ENCODE data around the gene ATP11B. TPM values are rescaled to one million over a fixed set of nuclear protein-coding genes. Genes with fewer than 3 reads are reported as not detected.

The ATP11B gene
- total and polyA plus RNA-seq, 2 of the 8 experiments (the other 6 are each of a cell fraction or from before 2014, with no cell fraction given) = 5.1 to 26.5 TPM

DNA sequence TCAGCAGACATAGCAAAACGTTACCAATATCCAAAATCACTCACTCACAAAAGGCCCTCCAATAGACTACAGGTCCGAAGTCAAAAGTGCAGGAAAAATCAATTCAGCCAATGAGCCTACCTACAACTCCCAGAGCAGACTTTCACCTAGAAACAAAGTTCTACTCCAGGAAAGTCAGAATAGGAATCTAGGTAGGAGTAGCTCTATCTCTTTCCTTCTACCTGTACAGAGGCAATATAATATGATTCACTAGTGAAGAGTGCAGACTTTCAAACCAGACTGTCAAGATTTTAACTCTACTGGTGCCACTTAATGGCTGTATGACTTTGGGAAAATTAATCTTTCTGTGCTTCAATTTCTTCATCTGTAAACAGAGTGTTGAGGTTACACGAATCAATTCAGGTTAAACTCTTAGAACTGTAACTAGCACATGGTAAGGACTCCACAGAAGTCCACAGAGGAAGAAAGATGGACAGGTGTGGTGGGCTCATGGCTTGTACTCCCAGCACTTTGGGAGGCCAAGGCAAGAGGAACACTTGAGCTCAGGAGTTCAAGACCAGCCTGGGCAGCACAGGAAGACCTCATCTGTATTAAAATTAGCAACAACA, 177.6 kb downstream of the ATP11B start:
- peaks cover 0 to 94% of the 10 kb centered on the region in 2 experiments; a peak in 3 of 4 replicates for H3K79me2 ChIP-seq (ENCODE audit: control insufficient read depth in 1 of 2, insufficient read depth in 2 of 2, low read length in 2 of 2)
- WGBS, 2 experiments (ENCODE audit: extremely low coverage in 1 of 2, insufficient coverage in 1 of 2, insufficient read length in 1 of 2, insufficient replicate concordance in 2 of 2, low coverage in 1 of 2, low lambda C conversion rate in 2 of 2, missing lambda C conversion rate in 1 of 2) = 81% methylated on average over 3 of the region's 3 CpGs; no CpG with 5 or more reads in 1 of the 2 experiments
- no peaks in the 10 kb centered on the region for H3K36me3 ChIP-seq (ENCODE audit: control insufficient read depth in 2 of 4, insufficient read depth in 4 of 4, low read length in 3 of 4)
- FAIRE-seq (no peak), DNase-seq (ENCODE audit: low read depth in 1 of 2, low spot score in 2 of 2) (no peak)
- H3K27me3 ChIP-seq (replicated peaks in 1 of 4; ENCODE audit: control insufficient read depth in 3 of 4, extremely low read depth in 1 of 4, insufficient read depth in 3 of 4, low read length in 3 of 4) = no peaks in the 10 kb centered on the region
- H3K4me3 ChIP-seq (ENCODE audit: extremely low read depth in 1 of 4, insufficient read depth in 2 of 4, low read depth in 3 of 4, low read length in 4 of 4) = no peak overlapping the region
- peaks cover 0 to 2% of the 10 kb centered on the region in 2 experiments for H4K20me1 ChIP-seq (replicated peaks in 1 of 2; ENCODE audit: control insufficient read depth in 1 of 2, insufficient read depth in 2 of 2, low read length in 2 of 2)
- no peak overlapping the region for H2AK5ac ChIP-seq (ENCODE audit: low read depth, low read length)
- H2BK12ac ChIP-seq (ENCODE audit: low read depth, low read length) = no peak overlapping the region
- no peak overlapping the region for H4K8ac ChIP-seq (ENCODE audit: extremely low read depth, insufficient read depth, low read length)
- H2BK20ac ChIP-seq (ENCODE audit: low read length) = no peak overlapping the region
- no peak overlapping the region for H3K4me2 ChIP-seq (ENCODE audit: insufficient read depth in 1 of 2, low read depth in 2 of 2, low read length in 2 of 2)
- H3K4me1 ChIP-seq (replicated peaks in 1 of 4; ENCODE audit: control insufficient read depth in 3 of 4, insufficient read depth in 4 of 4, low read length in 3 of 4) = peaks cover 0 to 3% (median 1%) of the 10 kb centered on the region in 4 experiments; a peak in 4 of 7 replicates
- H4K5ac ChIP-seq (ENCODE audit: insufficient read length, low read depth, low read length) = no peak overlapping the region
- H3K23ac ChIP-seq (ENCODE audit: insufficient read length) = no peak overlapping the region
- ChIA-PET POLR2A (ENCODE audit: partially characterized antibody) (interaction anchor here (1.1 to 1.7 kb wide), 2 partner anchors 9 to 10 kb away, joined by 5 read pairs; partner anchors contain the start of gene DCUN1D1), CTCF (ENCODE audit: partially characterized antibody) (interaction anchor here (0.9 to 1.9 kb wide), 3 partner anchors 8 to 62 kb away, joined by 3 to 4 read pairs (median 3); no protein-coding TSS in a partner anchor)
- no peak overlapping the region for H2BK120ac ChIP-seq (replicated peaks; ENCODE audit: low read depth, low read length)
- no peak overlapping the region for H2BK5ac ChIP-seq (ENCODE audit: low read depth, low read length)
- H3K79me1 ChIP-seq (ENCODE audit: low read depth, low read length) = peaks cover 3% of the 10 kb centered on the region
- H3K9me3 ChIP-seq (ENCODE audit: insufficient read depth in 2 of 2, low read depth in 1 of 2, low read length in 1 of 2) = no peaks in the 10 kb centered on the region
- no peak overlapping the region for H3K18ac ChIP-seq (ENCODE audit: extremely low read depth, low read length)
- no peak overlapping the region for H2AFZ ChIP-seq (ENCODE audit: low read length)
- H2BK15ac ChIP-seq (ENCODE audit: low read length) = no peak overlapping the region
- no peak overlapping the region for H3K14ac ChIP-seq (ENCODE audit: insufficient read length)
- H3K23me2 ChIP-seq (ENCODE audit: low read depth, low read length) = no peaks in the 10 kb centered on the region
- H4K91ac ChIP-seq (replicated peaks; ENCODE audit: insufficient read length, low read length) = no peak overlapping the region
- H3K9ac ChIP-seq (replicated peaks in 1 of 4; ENCODE audit: extremely low read depth in 1 of 4, low read depth in 3 of 4, low read length in 3 of 4) = no peak overlapping the region
- H3K27ac ChIP-seq (ENCODE audit: low read depth, low read length) = no peak overlapping the region
- H3K56ac ChIP-seq (replicated peaks; ENCODE audit: insufficient read length, low read depth, low read length) = no peak overlapping the region
- H3K4ac ChIP-seq (replicated peaks; ENCODE audit: insufficient read length, low read depth, low read length) = no peak overlapping the region

Measured in H1 (cell line).